Neuronal stem cell (in vitro differentiated cells): Measurements from ENCODE around the gene KRT71.

ENCODE experiments used
- DNase-seq: peaks from one replicate; pipeline ENCODE4 v3.0.0-alpha.2; 2013; ENCODE audit warnings: low spot score
- H2AFZ ChIP-seq: one replicate; pipeline ENCODE4 v1.6.1; 2013; ENCODE audit warnings: mild to moderate bottlenecking, low read length, inconsistent platforms
- H2AK5ac ChIP-seq: 2 replicates; pipeline ENCODE4 v1.6.1; 2013; ENCODE audit warnings: low read depth, mild to moderate bottlenecking, inconsistent platforms, low read length, moderate library complexity, mixed read lengths
- H2BK120ac ChIP-seq: 2 replicates; pipeline ENCODE4 v1.6.1; 2013; ENCODE audit warnings: low read depth, mild to moderate bottlenecking, inconsistent platforms, low read length, moderate library complexity, mixed read lengths
- H2BK12ac ChIP-seq: one replicate; pipeline ENCODE4 v1.6.1; 2013; ENCODE audit warnings: low read length, inconsistent platforms
- H2BK15ac ChIP-seq: 2 replicates; pipeline ENCODE4 v1.6.1; 2013; ENCODE audit warnings: mild to moderate bottlenecking, low read length, inconsistent platforms, mixed read lengths
- H2BK5ac ChIP-seq: one replicate; pipeline ENCODE4 v1.6.1; 2013; ENCODE audit warnings: inconsistent platforms, mild to moderate bottlenecking, low read length, moderate library complexity
- H3K14ac ChIP-seq: one replicate; pipeline ENCODE4 v1.6.1; 2013; ENCODE audit warnings: low read length, inconsistent platforms
- H3K18ac ChIP-seq: 2 replicates; pipeline ENCODE4 v1.6.1; 2013; ENCODE audit warnings: low read length, inconsistent platforms
- H3K23ac ChIP-seq: 2 replicates; pipeline ENCODE4 v1.6.1; 2013; ENCODE audit warnings: low read depth, mild to moderate bottlenecking, mixed read lengths, low read length, inconsistent platforms; ENCODE audit not compliant: poor library complexity
- H3K27ac ChIP-seq: replicated peaks from 3 replicates; pipeline ENCODE4 v1.5.1; 2013; ENCODE audit warnings: low read length, inconsistent platforms
- H3K27me3 ChIP-seq, 3 experiments: 2 replicates each; pipeline ENCODE4 v1.6.1; 2013; ENCODE audit warnings: low read length in 3 of 3, mild to moderate bottlenecking in 2 of 3, inconsistent platforms in 1 of 3, low read depth in 1 of 3, mixed read lengths in 1 of 3, moderate library complexity in 1 of 3; ENCODE audit not compliant: control insufficient read depth in 3 of 3, insufficient read depth in 3 of 3
- H3K36me3 ChIP-seq, 2 donors: replicated peaks in 1 of 2; 2 replicates each; pipeline ENCODE4 v1.6.1; 2013; ENCODE audit warnings: low read length in 2 of 2; ENCODE audit not compliant: control insufficient read depth in 2 of 2, insufficient read depth in 2 of 2
- H3K4ac ChIP-seq: 2 replicates; pipeline ENCODE4 v1.6.1; 2013; ENCODE audit warnings: inconsistent platforms, mild to moderate bottlenecking, low read length, moderate library complexity
- H3K4me1 ChIP-seq, 2 donors: 1 replicate in 1 of 2; 2 replicates in 1 of 2; pipeline ENCODE4 v1.6.1; 2013; ENCODE audit warnings: low read length in 2 of 2, low read depth in 1 of 2; ENCODE audit not compliant: control insufficient read depth in 2 of 2, insufficient read depth in 1 of 2
- H3K4me2 ChIP-seq: one replicate; pipeline ENCODE4 v1.6.1; 2013; ENCODE audit warnings: mild to moderate bottlenecking, low read length, inconsistent platforms; ENCODE audit not compliant: insufficient read depth, poor library complexity, severe bottlenecking
- H3K4me3 ChIP-seq, 2 donors: 2 replicates each; pipeline ENCODE4 v1.5.1; 2013; ENCODE audit warnings: low read length in 2 of 2, mild to moderate bottlenecking in 2 of 2, inconsistent platforms in 1 of 2, moderate library complexity in 1 of 2
- H3K79me1 ChIP-seq: one replicate; pipeline ENCODE4 v1.6.1; 2013; ENCODE audit warnings: low read depth, mild to moderate bottlenecking, inconsistent platforms, low read length, moderate library complexity
- H3K9ac ChIP-seq: one replicate; pipeline ENCODE4 v1.6.1; 2013; ENCODE audit warnings: mild to moderate bottlenecking, low read depth, low read length, inconsistent platforms; ENCODE audit not compliant: poor library complexity
- H3K9me3 ChIP-seq, 2 donors: replicated peaks in 1 of 2; 2 replicates each; pipeline versions ENCODE3 to v1.6.1; 2013; ENCODE audit warnings: low read length in 2 of 2, mild to moderate bottlenecking in 2 of 2, inconsistent platforms in 1 of 2, low read depth in 1 of 2, mixed read lengths in 1 of 2, moderate library complexity in 1 of 2; ENCODE audit not compliant: control insufficient read depth in 2 of 2, insufficient read depth in 1 of 2
- H4K8ac ChIP-seq: one replicate; pipeline ENCODE4 v1.6.1; 2013; ENCODE audit warnings: low read depth, mild to moderate bottlenecking, inconsistent platforms, low read length, moderate library complexity
- H4K91ac ChIP-seq: one replicate; pipeline ENCODE4 v1.6.1; 2013; ENCODE audit warnings: low read length, low read depth, mild to moderate bottlenecking, inconsistent platforms; ENCODE audit not compliant: poor library complexity
- WGBS, 2 donors: extraction: QIAGEN DNeasy Blood & Tissue Kit; methylation state at CpG; one replicate each; pipeline ENCODE4 v1.1.7; 2013; ENCODE audit warnings: missing lambda C conversion rate in 2 of 2, mixed read lengths in 1 of 2; ENCODE audit not compliant: insufficient read length in 2 of 2, insufficient replicate concordance in 1 of 2; ENCODE audit errors: extremely low coverage in 2 of 2; 5-methylcytosine and 5-hydroxymethylcytosine counted together

KRT71 gene

DNA sequence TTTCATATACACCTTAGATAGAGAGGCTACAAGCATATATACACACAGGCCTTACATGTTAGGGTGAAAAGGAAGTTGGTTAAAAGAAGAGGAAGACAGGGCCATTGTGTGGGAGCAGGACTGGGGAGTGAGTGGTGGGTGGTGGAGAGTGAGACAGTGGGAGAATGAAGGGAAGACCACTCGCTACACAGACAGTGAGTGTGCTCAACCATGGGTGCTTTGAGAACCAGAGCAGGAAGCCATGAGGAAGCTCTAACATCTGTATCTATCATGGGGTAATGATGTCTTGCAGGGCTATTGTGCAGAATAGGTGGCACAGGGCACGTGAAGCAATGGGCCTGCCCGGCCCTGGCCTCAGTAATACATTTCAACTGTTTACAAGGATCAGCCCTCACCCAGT is 32.1 kb upstream of the KRT71 start:
- H2AFZ ChIP-seq = no peak overlapping the region
- H3K4me1 ChIP-seq = peaks cover 0 to 2% of the 10 kb centered on the region in 2 donors
- H3K79me1 ChIP-seq = no peaks in the 10 kb centered on the region
- no peaks in the 10 kb centered on the region for H3K9me3 ChIP-seq
- DNase-seq = no peak
- no peak overlapping the region for H3K14ac ChIP-seq
- no peaks in the 10 kb centered on the region for H3K27me3 ChIP-seq
- H4K8ac ChIP-seq = no peak overlapping the region
- no peak overlapping the region for H2BK5ac ChIP-seq
- H3K36me3 ChIP-seq = no peaks in the 10 kb centered on the region
- H3K9ac ChIP-seq = no peak overlapping the region
- WGBS, 2 donors = no CpG with 5 or more reads among the region's 3 CpGs
- no peak overlapping the region for H2AK5ac ChIP-seq
- H3K4me3 ChIP-seq = no peak overlapping the region
- H3K4ac ChIP-seq = no peak overlapping the region
- no peak overlapping the region for H3K23ac ChIP-seq
- no peak overlapping the region for H2BK12ac ChIP-seq
- no peak overlapping the region for H3K4me2 ChIP-seq
- H4K91ac ChIP-seq = no peak overlapping the region
- no peak overlapping the region for H2BK15ac ChIP-seq
- no peak overlapping the region for H3K27ac ChIP-seq
- H2BK120ac ChIP-seq = no peak overlapping the region
- H3K18ac ChIP-seq = no peak overlapping the region

DNA sequence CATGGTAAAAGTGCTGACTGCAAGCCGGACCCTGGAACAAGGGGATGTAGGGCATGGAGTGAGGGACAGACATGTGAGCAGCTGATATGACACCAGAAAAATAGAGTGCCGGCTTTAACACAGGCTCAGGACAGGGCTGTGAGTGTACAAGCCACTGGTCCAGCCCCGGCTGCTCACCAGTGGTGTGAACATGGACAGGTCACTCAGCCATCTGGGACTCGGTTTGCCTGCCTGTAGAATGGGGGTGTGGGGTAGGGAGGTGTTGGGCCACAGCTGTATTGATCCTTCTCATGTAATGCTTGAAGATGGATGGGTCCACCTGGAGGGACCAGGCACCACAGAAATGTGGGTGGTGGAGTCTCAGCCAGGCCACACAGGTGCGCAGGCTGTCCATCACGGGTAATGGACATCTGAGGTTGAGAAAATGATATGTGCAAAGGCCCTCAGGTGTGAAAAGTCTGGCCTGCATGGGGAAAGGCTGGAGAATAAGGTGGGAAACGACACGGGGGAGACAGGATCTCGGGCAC is 31.3 kb upstream of the KRT71 start:
- peaks cover 0 to 2% of the 10 kb centered on the region in 2 donors for H3K4me1 ChIP-seq
- no peak overlapping the region for H3K4me2 ChIP-seq
- H3K79me1 ChIP-seq = no peaks in the 10 kb centered on the region
- no peaks in the 10 kb centered on the region for H3K36me3 ChIP-seq
- no peak overlapping the region for H3K4ac ChIP-seq
- no peak overlapping the region for H3K27ac ChIP-seq
- H3K14ac ChIP-seq = no peak overlapping the region
- no peak overlapping the region for H3K9ac ChIP-seq
- no peak overlapping the region for H4K8ac ChIP-seq
- no peak overlapping the region for H3K4me3 ChIP-seq
- H2AFZ ChIP-seq = no peak overlapping the region
- no peak overlapping the region for H2BK5ac ChIP-seq
- no peak overlapping the region for H4K91ac ChIP-seq
- H2BK15ac ChIP-seq = no peak overlapping the region
- peaks cover 0 to 7% (median 0%) of the 10 kb centered on the region in 3 experiments for H3K27me3 ChIP-seq
- no peaks in the 10 kb centered on the region for H3K9me3 ChIP-seq
- no peak overlapping the region for H3K23ac ChIP-seq
- no peak overlapping the region for H2BK120ac ChIP-seq
- DNase-seq = no peak
- H2BK12ac ChIP-seq = no peak overlapping the region
- no peak overlapping the region for H3K18ac ChIP-seq
- no peak overlapping the region for H2AK5ac ChIP-seq
- no CpG with 5 or more reads among the region's 9 CpGs for WGBS, 2 donors

DNA sequence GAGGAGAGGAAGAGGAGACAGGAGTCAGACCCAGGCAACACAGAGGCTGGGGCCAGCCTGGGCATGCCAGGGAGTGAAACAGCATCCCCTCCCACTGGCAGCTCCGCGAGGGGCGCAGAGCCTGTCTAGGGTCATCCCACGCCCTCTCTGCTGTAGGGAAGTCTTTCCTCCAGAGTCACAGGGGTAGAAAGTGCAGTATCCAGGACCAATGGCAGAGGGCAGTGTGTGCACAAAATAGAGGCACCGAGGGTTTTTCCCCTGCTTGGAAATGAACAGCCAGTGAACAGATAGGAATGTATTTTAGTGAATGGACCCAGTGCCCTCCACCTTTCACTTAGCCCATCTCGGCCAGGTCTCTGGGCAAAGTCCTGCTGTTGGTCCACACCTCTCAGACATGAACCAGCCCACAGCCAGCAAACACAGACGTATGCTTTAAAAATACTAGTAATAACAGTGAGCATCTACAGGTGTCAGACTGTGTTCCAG is 30.1 kb upstream of the KRT71 start:
- no CpG with 5 or more reads among the region's 7 CpGs for WGBS, 2 donors
- H3K27me3 ChIP-seq = peaks cover 0 to 17% (median 0%) of the 10 kb centered on the region in 3 experiments
- H3K4me3 ChIP-seq = no peak overlapping the region
- no peak overlapping the region for H4K8ac ChIP-seq
- H3K36me3 ChIP-seq = no peaks in the 10 kb centered on the region
- no peak overlapping the region for H3K4me2 ChIP-seq
- H3K27ac ChIP-seq = no peak overlapping the region
- H3K4me1 ChIP-seq = peaks cover 0 to 2% of the 10 kb centered on the region in 2 donors
- no peak overlapping the region for H2BK15ac ChIP-seq
- DNase-seq = peak; percentile 71
- peak overlapping the region; percentile 2 for H3K18ac ChIP-seq
- H3K9me3 ChIP-seq = no peaks in the 10 kb centered on the region
- no peak overlapping the region for H3K4ac ChIP-seq
- H2AFZ ChIP-seq = no peak overlapping the region
- H3K79me1 ChIP-seq = no peaks in the 10 kb centered on the region
- peak overlapping the region; percentile 48 for H2BK12ac ChIP-seq
- no peak overlapping the region for H4K91ac ChIP-seq
- no peak overlapping the region for H3K23ac ChIP-seq
- H2AK5ac ChIP-seq = no peak overlapping the region
- H2BK5ac ChIP-seq = peak overlapping the region; percentile 8
- no peak overlapping the region for H3K9ac ChIP-seq
- no peak overlapping the region for H2BK120ac ChIP-seq
- peak overlapping the region; percentile 10 for H3K14ac ChIP-seq

DNA sequence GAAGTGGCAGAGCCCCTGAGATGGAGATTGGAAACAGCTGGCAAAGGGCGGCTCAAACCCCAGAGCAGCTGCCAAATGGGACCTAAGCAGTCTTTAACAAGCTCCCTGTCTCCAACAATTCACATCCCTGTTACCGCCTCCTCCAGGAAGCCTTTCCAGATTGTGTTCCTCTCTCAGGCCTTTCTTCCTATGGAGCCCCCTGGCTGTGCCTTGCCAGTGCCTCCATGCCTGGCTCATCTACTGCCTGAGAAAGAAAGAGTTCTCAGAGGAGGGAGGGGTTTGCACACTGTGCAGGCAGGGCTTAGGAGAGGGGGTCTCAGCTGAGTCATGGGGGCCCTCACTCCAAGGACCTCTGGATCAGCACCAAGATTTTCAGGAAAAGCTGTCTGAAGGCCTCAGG is 29.5 kb upstream of the KRT71 start:
- no peak for DNase-seq
- no peaks in the 10 kb centered on the region for H3K9me3 ChIP-seq
- no peak overlapping the region for H2BK15ac ChIP-seq
- no peak overlapping the region for H3K4me3 ChIP-seq
- H3K9ac ChIP-seq = no peak overlapping the region
- no peak overlapping the region for H2BK12ac ChIP-seq
- peaks cover 0 to 20% (median 0%) of the 10 kb centered on the region in 3 experiments for H3K27me3 ChIP-seq
- no peaks in the 10 kb centered on the region for H3K79me1 ChIP-seq
- no peak overlapping the region for H3K23ac ChIP-seq
- peak overlapping the region; percentile 8 for H2BK5ac ChIP-seq
- H2BK120ac ChIP-seq = no peak overlapping the region
- no peak overlapping the region for H3K14ac ChIP-seq
- no CpG with 5 or more reads among the region's 2 CpGs for WGBS, 2 donors
- H3K36me3 ChIP-seq = no peaks in the 10 kb centered on the region
- H3K18ac ChIP-seq = peak overlapping the region; percentile 2
- no peak overlapping the region for H3K4me2 ChIP-seq
- H2AFZ ChIP-seq = no peak overlapping the region
- no peak overlapping the region for H4K8ac ChIP-seq
- H3K27ac ChIP-seq = no peak overlapping the region
- H2AK5ac ChIP-seq = peak overlapping the region; percentile 12
- no peak overlapping the region for H4K91ac ChIP-seq
- H3K4ac ChIP-seq = no peak overlapping the region
- H3K4me1 ChIP-seq = peaks cover 0 to 2% of the 10 kb centered on the region in 2 donors
